ENCODE measurements around the gene PLN. TPM values are rescaled to one million over a fixed set of nuclear protein-coding genes. Genes with fewer than 3 reads are reported as not detected.

PLN gene
- not detected in 2 replicates for total RNA-seq (2014; rRNA removed; shearing (Covaris generic))

- in situ Hi-C loops (cut with HindIII; ENCODE audit: low sequenced_read_pairs): no loop called here
- no peak for DNase-seq (ENCODE audit: low spot score)
Measured at GRCh38 chr6:118548136-118548535, at the start of gene PLN. TSS of gene PLN (plus strand) at chr6:118548296. CDS start at chr6:118558922, 10,626 bp downstream.

- in situ Hi-C loops (cut with HindIII; ENCODE audit: low sequenced_read_pairs): no loop called here
- DNase-seq (ENCODE audit: low spot score): no peak
Measured at GRCh38 chr6:118500130-118501015, 47.7 kb upstream of the PLN start.

- no peak for DNase-seq (ENCODE audit: low spot score)
- in situ Hi-C loops (cut with HindIII; ENCODE audit: low sequenced_read_pairs): no loop called here
Measured at GRCh38 chr6:118501099-118501498, 47.0 kb upstream of the PLN start.

- DNase-seq (ENCODE audit: low spot score): no peak
- in situ Hi-C loops (cut with HindIII; ENCODE audit: low sequenced_read_pairs): no loop called here
Measured at GRCh38 chr6:118501765-118502164, 46.3 kb upstream of the PLN start.

GRCh38 chr6:118502169-118502568 is 45.9 kb upstream of the PLN start:
- DNase-seq (ENCODE audit: low spot score): no peak
- in situ Hi-C loops (cut with HindIII; ENCODE audit: low sequenced_read_pairs): no loop called here

GRCh38 chr6:118504611-118505010 is 43.5 kb upstream of the PLN start:
- in situ Hi-C loops (cut with HindIII; ENCODE audit: low sequenced_read_pairs): no loop called here
- DNase-seq (ENCODE audit: low spot score): no peak

- DNase-seq (ENCODE audit: low spot score): no peak
- in situ Hi-C loops (cut with HindIII; ENCODE audit: low sequenced_read_pairs): no loop called here
Measured at GRCh38 chr6:118505656-118506055, 42.4 kb upstream of the PLN start.

- peak; percentile 35 for DNase-seq (ENCODE audit: low spot score)
- in situ Hi-C loops (cut with HindIII; ENCODE audit: low sequenced_read_pairs): no loop called here
Measured at GRCh38 chr6:118506071-118506638, 41.9 kb upstream of the PLN start.

- in situ Hi-C loops (cut with HindIII; ENCODE audit: low sequenced_read_pairs): no loop called here
- DNase-seq (ENCODE audit: low spot score): no peak
Measured at GRCh38 chr6:118507636-118508035, 40.5 kb upstream of the PLN start.

GRCh38 chr6:118509009-118509617 is 39.0 kb upstream of the PLN start:
- peak; percentile 53 for DNase-seq (ENCODE audit: low spot score)
- in situ Hi-C loops (cut with HindIII; ENCODE audit: low sequenced_read_pairs): no loop called here

- in situ Hi-C loops (cut with HindIII; ENCODE audit: low sequenced_read_pairs): no loop called here
Measured at GRCh38 chr6:118511930-118512715, 36.0 kb upstream of the PLN start.

GRCh38 chr6:118514689-118515088 is 33.4 kb upstream of the PLN start:
- in situ Hi-C loops (cut with HindIII; ENCODE audit: low sequenced_read_pairs): no loop called here
- no peak for DNase-seq (ENCODE audit: low spot score)

More at GRCh38 chr6:118511930-118512715, 36.0 kb upstream of the PLN start:
- no peak for DNase-seq (ENCODE audit: low spot score)

- DNase-seq (ENCODE audit: low spot score): no peak
- in situ Hi-C loops (cut with HindIII; ENCODE audit: low sequenced_read_pairs): no loop called here
Measured at GRCh38 chr6:118522422-118522821, 25.7 kb upstream of the PLN start.

- DNase-seq (ENCODE audit: low spot score): no peak
- in situ Hi-C loops (cut with HindIII; ENCODE audit: low sequenced_read_pairs): no loop called here
Measured at GRCh38 chr6:118523216-118523615, 24.9 kb upstream of the PLN start.

- no peak for DNase-seq (ENCODE audit: low spot score)
Measured at GRCh38 chr6:118524686-118525085, 23.4 kb upstream of the PLN start.

GRCh38 chr6:118525913-118526780 is 21.9 kb upstream of the PLN start:
- in situ Hi-C loops (cut with HindIII; ENCODE audit: low sequenced_read_pairs): no loop called here
- no peak for DNase-seq (ENCODE audit: low spot score)

More at GRCh38 chr6:118524686-118525085, 23.4 kb upstream of the PLN start:
- in situ Hi-C loops (cut with HindIII; ENCODE audit: low sequenced_read_pairs): no loop called here

- no peak for DNase-seq (ENCODE audit: low spot score)
Measured at GRCh38 chr6:118528129-118528528, 20.0 kb upstream of the PLN start.

GRCh38 chr6:118529756-118530155 is 18.3 kb upstream of the PLN start:
- in situ Hi-C loops (cut with HindIII; ENCODE audit: low sequenced_read_pairs): no loop called here
- no peak for DNase-seq (ENCODE audit: low spot score)

More at GRCh38 chr6:118528129-118528528, 20.0 kb upstream of the PLN start:
- in situ Hi-C loops (cut with HindIII; ENCODE audit: low sequenced_read_pairs): no loop called here

Measured in G401 (cell line).